GM23338 (cell line): ENCODE measurements around the gene AVPR2. TPM values are rescaled to one million over a fixed set of nuclear protein-coding genes. Genes with fewer than 3 reads are reported as not detected.

Source experiments
- ATAC-seq: fragments of 200-7000 bp; cut with Tn5 transposase; 3 replicates; pipeline ENCODE4 v1.9.1; 2020
- DNase-seq: peaks from one replicate; pipeline ENCODE4 v3.0.0-alpha.2; 2015; ENCODE audit warnings: low spot score
- H2AFZ ChIP-seq: fragments of 200-600 bp; sonication (generic); 2 replicates; pipeline ENCODE4 v1.8.0; 2016; ENCODE audit warnings: antibody characterized with exemption, mild to moderate bottlenecking, moderate library complexity
- H3F3A ChIP-seq: fragments of 200-600 bp; sonication (generic); replicated peaks from 2 replicates; pipeline ENCODE4 v1.8.0; 2017; ENCODE audit warnings: antibody characterized with exemption, mixed run types, low read depth
- H3K27ac ChIP-seq: fragments of 200-600 bp; sonication (generic); 2 replicates; pipeline ENCODE4 v1.6.1; 2016; ENCODE audit warnings: low read depth
- H3K27me3 ChIP-seq: fragments of 200-600 bp; sonication (generic); 2 replicates; pipeline ENCODE4 v1.8.0; 2016; ENCODE audit warnings: mild to moderate bottlenecking, mixed run types, moderate library complexity; ENCODE audit not compliant: insufficient read depth
- H3K36me3 ChIP-seq: fragments of 200-600 bp; sonication (generic); 2 replicates; pipeline ENCODE4 v1.8.0; 2016; ENCODE audit warnings: mild to moderate bottlenecking; ENCODE audit not compliant: insufficient read depth
- H3K4me1 ChIP-seq: fragments of 200-600 bp; sonication (generic); 2 replicates; pipeline ENCODE4 v1.8.0; 2016; ENCODE audit warnings: mild to moderate bottlenecking, moderate library complexity; ENCODE audit not compliant: insufficient read depth
- H3K4me2 ChIP-seq: fragments of 200-600 bp; sonication (generic); 2 replicates; pipeline ENCODE4 v1.7.1; 2017; ENCODE audit warnings: mixed run types
- H3K4me3 ChIP-seq: fragments of 200-600 bp; sonication (generic); 2 replicates; pipeline ENCODE4 v1.6.1; 2016; ENCODE audit warnings: mixed run types
- H3K79me2 ChIP-seq: fragments of 200-600 bp; sonication (generic); replicated peaks from 2 replicates; pipeline ENCODE4 v1.8.0; 2017; ENCODE audit warnings: mild to moderate bottlenecking; ENCODE audit not compliant: insufficient read depth
- H3K9me2 ChIP-seq: fragments of 200-600 bp; sonication (generic); 2 replicates; pipeline ENCODE4 v1.8.0; 2017; ENCODE audit not compliant: insufficient read depth
- H4K20me1 ChIP-seq: fragments of 200-600 bp; sonication (generic); replicated peaks from 2 replicates; pipeline ENCODE4 v1.8.0; 2017; ENCODE audit warnings: mild to moderate bottlenecking; ENCODE audit not compliant: insufficient read depth
- H3K27ac Mint-ChIP-seq: 2 replicates; pipeline ENCODE4 v1.8.0; 2020; ENCODE audit warnings: inconsistent platforms, mild to moderate bottlenecking, moderate library complexity, mixed read lengths
- H3K27me3 Mint-ChIP-seq: 3 replicates; pipeline ENCODE4 v1.8.0; 2022; ENCODE audit warnings: low read depth, mild to moderate bottlenecking, moderate library complexity, mixed read lengths, inconsistent platforms; ENCODE audit not compliant: insufficient read depth, poor library complexity
- H3K36me3 Mint-ChIP-seq: 3 replicates; pipeline ENCODE4 v1.8.0; 2021; ENCODE audit warnings: low read depth, mild to moderate bottlenecking, inconsistent platforms, moderate library complexity, mixed read lengths
- H3K4me1 Mint-ChIP-seq: 3 replicates; pipeline ENCODE4 v1.8.0; 2020; ENCODE audit warnings: mild to moderate bottlenecking, inconsistent platforms, mixed read lengths
- H3K4me3 Mint-ChIP-seq: 3 replicates; pipeline ENCODE4 v1.8.0; 2021; ENCODE audit warnings: moderate library complexity, mild to moderate bottlenecking, inconsistent platforms, mixed read lengths
- H3K9me3 Mint-ChIP-seq: 3 replicates; pipeline ENCODE4 v1.8.0; 2020; ENCODE audit warnings: moderate library complexity, mild to moderate bottlenecking, inconsistent platforms, mixed read lengths
- CREB1 ChIP-seq: fragments of 250-450 bp; sonication (Bioruptor Pico); IDR thresholded peaks from 2 replicates; pipeline ENCODE4 v1.5.0; 2020; ENCODE audit warnings: low read depth, mild to moderate bottlenecking, moderate library complexity
- CTCF ChIP-seq, 2 experiments: fragments of 200-600 bp in 1 of 2; sonication (generic) in 1 of 2; conservative IDR thresholded peaks; 2 replicates each; pipeline versions ENCODE4 v1.5.1 to v1.6.1; 2016 to 2017; ENCODE audit warnings: antibody characterized with exemption in 2 of 2, low read depth in 2 of 2, mild to moderate bottlenecking in 2 of 2, moderate library complexity in 1 of 2
- ETS1 ChIP-seq: IDR thresholded peaks from 2 replicates; pipeline ENCODE4 v1.6.1; 2016; ENCODE audit warnings: antibody characterized with exemption
- EZH2 ChIP-seq: fragments of 200-600 bp; sonication (generic); IDR thresholded peaks from one replicate; pipeline ENCODE4 v1.8.0; 2017; ENCODE audit warnings: antibody characterized with exemption, mild to moderate bottlenecking, low read depth; ENCODE audit not compliant: unreplicated experiment
- EZH2phosphoT487 ChIP-seq: fragments of 200-600 bp; sonication (generic); IDR thresholded peaks from one replicate; pipeline ENCODE4 v1.8.1; 2018; ENCODE audit warnings: antibody characterized with exemption; ENCODE audit not compliant: unreplicated experiment
- JUNB ChIP-seq: IDR thresholded peaks from one replicate; pipeline ENCODE4 v1.6.1; 2016; ENCODE audit warnings: antibody characterized with exemption; ENCODE audit not compliant: unreplicated experiment
- NANOG ChIP-seq: IDR thresholded peaks from 2 replicates; pipeline ENCODE4 v1.6.1; 2016; ENCODE audit warnings: antibody characterized with exemption, borderline replicate concordance
- POLR2AphosphoS5 ChIP-seq: IDR thresholded peaks from 2 replicates; pipeline ENCODE4 v1.6.1; 2016; ENCODE audit warnings: antibody characterized with exemption, low read depth
- STAT1 ChIP-seq: IDR thresholded peaks from one replicate; pipeline ENCODE4 v1.6.1; 2016; ENCODE audit warnings: antibody characterized with exemption; ENCODE audit not compliant: unreplicated experiment
- ZNF114 ChIP-seq: fragments of 250-450 bp; sonication (Bioruptor Pico); IDR thresholded peaks from 2 replicates; pipeline ENCODE4 v1.5.0; 2020; ENCODE audit warnings: mild to moderate bottlenecking, moderate library complexity
- ZNF331 ChIP-seq: fragments of 250-450 bp; sonication (Bioruptor Pico); IDR thresholded peaks from 2 replicates; pipeline ENCODE4 v1.5.0; 2020; ENCODE audit warnings: low read depth, mild to moderate bottlenecking, moderate library complexity
- ZNF462 ChIP-seq: fragments of 250-450 bp; sonication (Bioruptor Pico); IDR thresholded peaks from 2 replicates; pipeline ENCODE4 v1.5.0; 2020; ENCODE audit warnings: mild to moderate bottlenecking, moderate library complexity
- polyA plus RNA-seq: library from polyadenylated mRNA; unstranded; fragments of >200 nt; fragmentation: Nextera tagmentation; extraction: Ambion mirVana; gene quantifications from 2 replicates; pipeline ENCODE4 v1.2.1, GENCODE V29; 2016
- total RNA-seq: library from RNA; depleted of rRNA; stranded (reverse); fragments of >200 nt; shearing (Covaris generic); gene quantifications from 2 replicates; pipeline ENCODE4 v1.2.3, GENCODE V29; 2014
- TF ChIP-seq, protein P1 (sequence below): IDR thresholded peaks from one replicate; pipeline ENCODE4 v1.6.1; 2018; ENCODE audit warnings: antibody characterized with exemption; ENCODE audit not compliant: unreplicated experiment

Gene AVPR2
- total and polyA plus RNA-seq, 2 experiments from 2014 or later, result not detected

DNA sequence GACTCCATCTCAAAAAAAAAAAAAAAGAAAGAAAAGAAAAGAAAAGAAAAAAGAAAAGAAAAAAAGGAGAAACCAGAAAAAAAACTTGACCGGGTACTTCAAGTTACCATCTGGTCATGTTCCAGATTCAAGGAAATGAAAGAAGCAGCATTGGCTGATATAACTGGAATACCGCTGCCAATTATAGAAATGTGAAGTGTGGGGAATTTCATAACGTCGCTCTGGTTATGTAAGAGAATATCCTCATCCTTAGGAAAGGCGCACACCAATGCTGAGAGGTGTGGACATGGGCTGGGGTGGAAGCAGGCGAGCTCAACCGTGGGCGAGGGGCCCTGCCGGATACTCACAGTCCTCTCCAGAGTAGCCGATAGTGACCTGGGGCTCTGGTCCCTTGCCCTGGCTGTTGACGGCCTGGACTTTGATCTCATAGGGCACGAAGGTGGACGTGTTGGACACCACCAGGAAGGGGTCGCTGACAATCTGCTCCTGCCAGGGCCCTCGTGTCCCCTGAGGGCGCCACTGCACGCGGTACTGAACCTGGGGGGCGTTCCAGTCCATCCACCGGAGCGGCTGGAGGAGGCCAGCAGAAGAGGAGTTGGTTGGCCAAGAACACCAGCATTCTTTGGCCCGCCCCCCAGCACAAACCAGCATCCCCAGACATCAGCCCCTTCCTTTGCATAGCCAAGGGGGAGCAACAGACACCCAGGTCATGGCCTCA lies 38.0 kb upstream of the AVPR2 start:
- Histone ChIP-seq H3K4me2 (no peak overlapping the region), H3K27me3 (no peaks in the 10 kb centered on the region), H3K4me3 (no peak overlapping the region), H3K27ac (no peak overlapping the region), H2AFZ (no peak overlapping the region), H3K9me2 (no peaks in the 10 kb centered on the region), H3K79me2 (no peaks in the 10 kb centered on the region), H3K4me1 (no peaks in the 10 kb centered on the region; the same call in 1 of the 2 replicates), H3K36me3 (no peaks in the 10 kb centered on the region), H4K20me1 (no peaks in the 10 kb centered on the region), H3F3A (no peaks in the 10 kb centered on the region)
- Mint-ChIP-seq H3K4me3 (no peak overlapping the region), H3K27me3 (peaks cover 3% of the 10 kb centered on the region), H3K4me1 (peaks cover 15% of the 10 kb centered on the region), H3K9me3 (no peaks in the 10 kb centered on the region), H3K27ac (no peak overlapping the region), H3K36me3 (peaks cover 19% of the 10 kb centered on the region)
- ATAC-seq (no peak), DNase-seq (no peak)
- TF ChIP-seq ETS1 (no peak), JUNB (no peak), STAT1 (no peak), CTCF (conservative IDR thresholded peaks at IDR 0.05; ENCODE audit: low read depth in 2 of 2) (no peak), ZNF114 (no peak), EZH2phosphoT487 (no peak), ZNF462 (CRISPR knock-in tag) (no peak), EZH2 (no peak), POLR2AphosphoS5 (no peak), CREB1 (no peak), ZNF331 (CRISPR knock-in tag) (no peak), NANOG (no peak)
- TF ChIP-seq, protein P1, sequence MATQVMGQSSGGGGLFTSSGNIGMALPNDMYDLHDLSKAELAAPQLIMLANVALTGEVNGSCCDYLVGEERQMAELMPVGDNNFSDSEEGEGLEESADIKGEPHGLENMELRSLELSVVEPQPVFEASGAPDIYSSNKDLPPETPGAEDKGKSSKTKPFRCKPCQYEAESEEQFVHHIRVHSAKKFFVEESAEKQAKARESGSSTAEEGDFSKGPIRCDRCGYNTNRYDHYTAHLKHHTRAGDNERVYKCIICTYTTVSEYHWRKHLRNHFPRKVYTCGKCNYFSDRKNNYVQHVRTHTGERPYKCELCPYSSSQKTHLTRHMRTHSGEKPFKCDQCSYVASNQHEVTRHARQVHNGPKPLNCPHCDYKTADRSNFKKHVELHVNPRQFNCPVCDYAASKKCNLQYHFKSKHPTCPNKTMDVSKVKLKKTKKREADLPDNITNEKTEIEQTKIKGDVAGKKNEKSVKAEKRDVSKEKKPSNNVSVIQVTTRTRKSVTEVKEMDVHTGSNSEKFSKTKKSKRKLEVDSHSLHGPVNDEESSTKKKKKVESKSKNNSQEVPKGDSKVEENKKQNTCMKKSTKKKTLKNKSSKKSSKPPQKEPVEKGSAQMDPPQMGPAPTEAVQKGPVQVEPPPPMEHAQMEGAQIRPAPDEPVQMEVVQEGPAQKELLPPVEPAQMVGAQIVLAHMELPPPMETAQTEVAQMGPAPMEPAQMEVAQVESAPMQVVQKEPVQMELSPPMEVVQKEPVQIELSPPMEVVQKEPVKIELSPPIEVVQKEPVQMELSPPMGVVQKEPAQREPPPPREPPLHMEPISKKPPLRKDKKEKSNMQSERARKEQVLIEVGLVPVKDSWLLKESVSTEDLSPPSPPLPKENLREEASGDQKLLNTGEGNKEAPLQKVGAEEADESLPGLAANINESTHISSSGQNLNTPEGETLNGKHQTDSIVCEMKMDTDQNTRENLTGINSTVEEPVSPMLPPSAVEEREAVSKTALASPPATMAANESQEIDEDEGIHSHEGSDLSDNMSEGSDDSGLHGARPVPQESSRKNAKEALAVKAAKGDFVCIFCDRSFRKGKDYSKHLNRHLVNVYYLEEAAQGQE, result no peak
